ENCODE measurements around the gene LEMD2.

DNA sequence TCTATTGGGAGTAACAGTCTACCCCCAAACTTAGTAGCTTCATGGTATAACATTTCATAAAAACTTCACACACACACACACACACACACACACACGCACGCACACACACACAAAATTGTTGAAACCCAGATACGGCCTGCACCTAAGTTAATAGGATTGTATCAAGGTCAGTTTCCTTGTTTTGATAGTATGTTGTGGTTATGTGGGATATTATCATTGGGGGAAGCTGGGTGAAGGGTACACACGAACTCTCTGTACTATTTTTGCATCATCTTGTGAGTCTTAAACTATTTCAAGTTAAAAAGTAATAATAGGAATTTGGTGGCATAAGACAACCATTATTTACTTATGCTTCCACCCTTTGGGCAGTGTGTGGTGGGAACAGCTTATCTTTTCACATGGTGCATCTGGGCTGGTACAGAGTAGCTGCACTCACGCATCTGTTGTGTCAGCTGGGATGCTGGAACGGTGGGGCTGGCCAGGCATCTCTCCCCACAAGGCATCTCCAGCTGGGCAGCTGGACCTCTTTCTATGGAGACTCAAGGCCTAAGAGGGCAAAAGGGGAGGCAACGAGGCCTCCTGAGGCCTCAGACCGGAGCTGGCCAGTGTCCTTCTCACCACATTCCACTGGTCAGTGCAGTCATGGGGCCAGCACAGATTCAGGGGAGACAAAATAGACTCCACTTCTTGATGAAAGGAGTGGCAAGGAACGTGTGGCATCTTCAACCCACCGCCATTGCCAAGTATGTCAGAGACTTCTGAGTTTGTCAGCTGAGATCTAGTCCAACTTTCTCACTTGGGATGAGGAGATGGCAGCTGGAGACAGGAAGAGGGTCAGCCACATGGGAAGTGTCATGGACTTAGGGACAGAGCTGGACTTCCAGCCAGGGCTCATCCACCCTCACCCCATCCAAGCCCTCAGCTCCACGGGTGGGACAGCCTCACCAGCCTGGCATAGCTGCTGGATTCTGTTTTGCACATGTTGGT is 21.7 kb downstream of the LEMD2 start:
- TF ChIP-seq PHF8 (IDR thresholded peaks at IDR 0.05; ENCODE audit: borderline replicate concordance, low read depth) (no peak), SMC3 (IDR thresholded peaks at IDR 0.05) (no peak), POLR2A (IDR thresholded peaks at IDR 0.05; ENCODE audit: low read length) (no peak), JUNB (IDR thresholded peaks at IDR 0.05) (no peak), HDAC2 (IDR thresholded peaks at IDR 0.05) (no peak)
- TF ChIP-seq, protein P1, sequence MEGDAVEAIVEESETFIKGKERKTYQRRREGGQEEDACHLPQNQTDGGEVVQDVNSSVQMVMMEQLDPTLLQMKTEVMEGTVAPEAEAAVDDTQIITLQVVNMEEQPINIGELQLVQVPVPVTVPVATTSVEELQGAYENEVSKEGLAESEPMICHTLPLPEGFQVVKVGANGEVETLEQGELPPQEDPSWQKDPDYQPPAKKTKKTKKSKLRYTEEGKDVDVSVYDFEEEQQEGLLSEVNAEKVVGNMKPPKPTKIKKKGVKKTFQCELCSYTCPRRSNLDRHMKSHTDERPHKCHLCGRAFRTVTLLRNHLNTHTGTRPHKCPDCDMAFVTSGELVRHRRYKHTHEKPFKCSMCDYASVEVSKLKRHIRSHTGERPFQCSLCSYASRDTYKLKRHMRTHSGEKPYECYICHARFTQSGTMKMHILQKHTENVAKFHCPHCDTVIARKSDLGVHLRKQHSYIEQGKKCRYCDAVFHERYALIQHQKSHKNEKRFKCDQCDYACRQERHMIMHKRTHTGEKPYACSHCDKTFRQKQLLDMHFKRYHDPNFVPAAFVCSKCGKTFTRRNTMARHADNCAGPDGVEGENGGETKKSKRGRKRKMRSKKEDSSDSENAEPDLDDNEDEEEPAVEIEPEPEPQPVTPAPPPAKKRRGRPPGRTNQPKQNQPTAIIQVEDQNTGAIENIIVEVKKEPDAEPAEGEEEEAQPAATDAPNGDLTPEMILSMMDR (IDR thresholded peaks at IDR 0.05): no peak

All from A549 (cell line).